ENCODE results near the gene PDRG1. TPM values are rescaled to one million over a fixed set of nuclear protein-coding genes. Genes with fewer than 3 reads are reported as not detected.

PDRG1 gene
- total and polyA plus RNA-seq, 4 donors, result 8.5 to 35.8 (median 24.4) TPM

- H3K4me1 ChIP-seq (ENCODE audit: control insufficient read depth, insufficient read depth, low read length), result peaks cover 18% of the 10 kb centered on the region
- no peak overlapping the region for H3K4me3 ChIP-seq (ENCODE audit: low read depth, low read length)
- DNase-seq (ENCODE audit: low read depth in 4 of 6, low spot score in 6 of 6), result no peak
- H3K9me3 ChIP-seq (ENCODE audit: control insufficient read depth, insufficient read depth, low read length), result peaks cover 3% of the 10 kb centered on the region
- no peak overlapping the region for H3K27ac ChIP-seq (ENCODE audit: low read depth, low read length)
- 87% methylated on average over 8 of the region's 9 CpGs for WGBS (ENCODE audit: insufficient coverage)
- H3K27me3 ChIP-seq (ENCODE audit: control insufficient read depth, insufficient read depth, low read length), result no peaks in the 10 kb centered on the region
- peaks cover 47% of the 10 kb centered on the region for H3K36me3 ChIP-seq (ENCODE audit: control insufficient read depth, insufficient read depth, low read length)
These were observed 1.8 kb downstream of the PDRG1 start for GRCh38 chr20:31949877-31950646.

- no peak overlapping the region for H3K4me3 ChIP-seq (ENCODE audit: low read depth, low read length)
- peaks cover 24% of the 10 kb centered on the region for H3K4me1 ChIP-seq (ENCODE audit: control insufficient read depth, insufficient read depth, low read length)
- DNase-seq (ENCODE audit: low read depth in 4 of 6, low spot score in 6 of 6), result no peak
- H3K27me3 ChIP-seq (ENCODE audit: control insufficient read depth, insufficient read depth, low read length), result no peaks in the 10 kb centered on the region
- H3K27ac ChIP-seq (ENCODE audit: low read depth, low read length), result no peak overlapping the region
- H3K9me3 ChIP-seq (ENCODE audit: control insufficient read depth, insufficient read depth, low read length), result peaks cover 3% of the 10 kb centered on the region
- 100% methylated on average over 1 of the region's 2 CpGs for WGBS (ENCODE audit: insufficient coverage)
- peaks cover 55% of the 10 kb centered on the region for H3K36me3 ChIP-seq (ENCODE audit: control insufficient read depth, insufficient read depth, low read length)
These were observed 3.8 kb downstream of the PDRG1 start for GRCh38 chr20:31948008-31948407.

GRCh38 chr20:31945785-31946184 is 6.1 kb downstream of the PDRG1 start:
- Histone ChIP-seq H3K27ac (ENCODE audit: low read depth, low read length) (peak overlapping the region; percentile 16), H3K4me3 (ENCODE audit: low read depth, low read length) (no peak overlapping the region), H3K4me1 (ENCODE audit: control insufficient read depth, insufficient read depth, low read length) (peaks cover 31% of the 10 kb centered on the region), H3K27me3 (ENCODE audit: control insufficient read depth, insufficient read depth, low read length) (no peaks in the 10 kb centered on the region), H3K9me3 (ENCODE audit: control insufficient read depth, insufficient read depth, low read length) (peaks cover 3% of the 10 kb centered on the region), H3K36me3 (ENCODE audit: control insufficient read depth, insufficient read depth, low read length) (peaks cover 64% of the 10 kb centered on the region)
- 44% methylated on average over 6 of the region's 6 CpGs for WGBS (ENCODE audit: insufficient coverage)
- DNase-seq (ENCODE audit: low read depth in 4 of 6, low spot score in 6 of 6), result peak in 2 of 6 donors; percentile 49 to 70

GRCh38 chr20:31945319-31945718 is 6.5 kb downstream of the PDRG1 start:
- Histone ChIP-seq H3K4me1 (ENCODE audit: control insufficient read depth, insufficient read depth, low read length) (peaks cover 31% of the 10 kb centered on the region), H3K27me3 (ENCODE audit: control insufficient read depth, insufficient read depth, low read length) (no peaks in the 10 kb centered on the region), H3K4me3 (ENCODE audit: low read depth, low read length) (no peak overlapping the region), H3K36me3 (ENCODE audit: control insufficient read depth, insufficient read depth, low read length) (peaks cover 64% of the 10 kb centered on the region), H3K9me3 (ENCODE audit: control insufficient read depth, insufficient read depth, low read length) (peaks cover 3% of the 10 kb centered on the region), H3K27ac (ENCODE audit: low read depth, low read length) (peak overlapping the region; percentile 16)
- 76% methylated on average over 4 of the region's 4 CpGs for WGBS (ENCODE audit: insufficient coverage)
- no peak for DNase-seq (ENCODE audit: low read depth in 4 of 6, low spot score in 6 of 6)

GRCh38 chr20:31943052-31943471 is 8.8 kb downstream of the PDRG1 start:
- H3K27ac ChIP-seq (ENCODE audit: low read depth, low read length), result no peak overlapping the region
- H3K27me3 ChIP-seq (ENCODE audit: control insufficient read depth, insufficient read depth, low read length), result no peaks in the 10 kb centered on the region
- H3K4me3 ChIP-seq (ENCODE audit: low read depth, low read length), result no peak overlapping the region
- peaks cover 31% of the 10 kb centered on the region for H3K4me1 ChIP-seq (ENCODE audit: control insufficient read depth, insufficient read depth, low read length)
- DNase-seq (ENCODE audit: low read depth in 4 of 6, low spot score in 6 of 6), result peak in 3 of 6 donors; percentile 36 to 80 (median 58)
- H3K9me3 ChIP-seq (ENCODE audit: control insufficient read depth, insufficient read depth, low read length), result peaks cover 2% of the 10 kb centered on the region
- WGBS (ENCODE audit: insufficient coverage), result 50% methylated on average over 2 of the region's 2 CpGs
- H3K36me3 ChIP-seq (ENCODE audit: control insufficient read depth, insufficient read depth, low read length), result peaks cover 46% of the 10 kb centered on the region

GRCh38 chr20:31939661-31940060 is 12.2 kb downstream of the PDRG1 start:
- Histone ChIP-seq H3K36me3 (ENCODE audit: control insufficient read depth, insufficient read depth, low read length) (peaks cover 13% of the 10 kb centered on the region), H3K9me3 (ENCODE audit: control insufficient read depth, insufficient read depth, low read length) (no peaks in the 10 kb centered on the region), H3K27me3 (ENCODE audit: control insufficient read depth, insufficient read depth, low read length) (no peaks in the 10 kb centered on the region), H3K4me3 (ENCODE audit: low read depth, low read length) (no peak overlapping the region), H3K27ac (ENCODE audit: low read depth, low read length) (no peak overlapping the region), H3K4me1 (ENCODE audit: control insufficient read depth, insufficient read depth, low read length) (peaks cover 14% of the 10 kb centered on the region)
- DNase-seq (ENCODE audit: low read depth in 4 of 6, low spot score in 6 of 6), result peak in 1 of 6 donors; percentile 54
- WGBS (ENCODE audit: insufficient coverage), result no CpG with 5 or more reads among the region's 2 CpGs

GRCh38 chr20:31937820-31938219 is 14.0 kb downstream of the PDRG1 start:
- no peak for DNase-seq (ENCODE audit: low read depth in 4 of 6, low spot score in 6 of 6)
- peaks cover 10% of the 10 kb centered on the region for H3K36me3 ChIP-seq (ENCODE audit: control insufficient read depth, insufficient read depth, low read length)
- H3K27me3 ChIP-seq (ENCODE audit: control insufficient read depth, insufficient read depth, low read length), result no peaks in the 10 kb centered on the region
- no peaks in the 10 kb centered on the region for H3K9me3 ChIP-seq (ENCODE audit: control insufficient read depth, insufficient read depth, low read length)
- no peak overlapping the region for H3K4me3 ChIP-seq (ENCODE audit: low read depth, low read length)
- no peak overlapping the region for H3K27ac ChIP-seq (ENCODE audit: low read depth, low read length)
- WGBS (ENCODE audit: insufficient coverage), result no CpG with 5 or more reads among the region's 1 CpG
- peaks cover 10% of the 10 kb centered on the region for H3K4me1 ChIP-seq (ENCODE audit: control insufficient read depth, insufficient read depth, low read length)

GRCh38 chr20:31936420-31936819 is 15.4 kb downstream of the PDRG1 start:
- no peak overlapping the region for H3K27ac ChIP-seq (ENCODE audit: low read depth, low read length)
- WGBS (ENCODE audit: insufficient coverage), result no CpG with 5 or more reads among the region's 4 CpGs
- H3K27me3 ChIP-seq (ENCODE audit: control insufficient read depth, insufficient read depth, low read length), result no peaks in the 10 kb centered on the region
- DNase-seq (ENCODE audit: low read depth in 4 of 6, low spot score in 6 of 6), result no peak
- H3K4me3 ChIP-seq (ENCODE audit: low read depth, low read length), result no peak overlapping the region
- H3K4me1 ChIP-seq (ENCODE audit: control insufficient read depth, insufficient read depth, low read length), result no peaks in the 10 kb centered on the region
- no peaks in the 10 kb centered on the region for H3K9me3 ChIP-seq (ENCODE audit: control insufficient read depth, insufficient read depth, low read length)
- H3K36me3 ChIP-seq (ENCODE audit: control insufficient read depth, insufficient read depth, low read length), result peaks cover 4% of the 10 kb centered on the region

GRCh38 chr20:31934968-31935764 is 16.7 kb downstream of the PDRG1 start:
- Histone ChIP-seq H3K9me3 (ENCODE audit: control insufficient read depth, insufficient read depth, low read length) (no peaks in the 10 kb centered on the region), H3K36me3 (ENCODE audit: control insufficient read depth, insufficient read depth, low read length) (peaks cover 4% of the 10 kb centered on the region), H3K27me3 (ENCODE audit: control insufficient read depth, insufficient read depth, low read length) (no peaks in the 10 kb centered on the region), H3K4me1 (ENCODE audit: control insufficient read depth, insufficient read depth, low read length) (no peaks in the 10 kb centered on the region), H3K4me3 (ENCODE audit: low read depth, low read length) (no peak overlapping the region), H3K27ac (ENCODE audit: low read depth, low read length) (no peak overlapping the region)
- 51% methylated on average over 6 of the region's 8 CpGs for WGBS (ENCODE audit: insufficient coverage)
- no peak for DNase-seq (ENCODE audit: low read depth in 4 of 6, low spot score in 6 of 6)

Data from spinal cord (tissue), 10 donors.